ENCODE measurements around the gene TCEAL8.

Gene TCEAL8

GRCh38 chrX:103212749-103213457 is 42.1 kb downstream of the TCEAL8 start:
- no peak for DNase-seq

- peak; percentile 39 for DNase-seq
Measured at GRCh38 chrX:103211012-103211715, 43.8 kb downstream of the TCEAL8 start.

GRCh38 chrX:103210056-103210455 is 44.9 kb downstream of the TCEAL8 start:
- DNase-seq, result no peak

Data from GDM1 (cell line).